Loucy (cell line): ENCODE measurements around the gene FEM1B.

Experiments
- H2AFZ ChIP-seq: fragments of 200-600 bp; sonication (generic); 2 replicates; pipeline ENCODE4 v1.6.0; 2016; ENCODE audit warnings: antibody characterized with exemption, mild to moderate bottlenecking, low read length, moderate library complexity
- H3F3A ChIP-seq: fragments of 200-600 bp; 2 replicates; pipeline ENCODE4 v1.6.0; 2016; ENCODE audit warnings: antibody characterized with exemption, low read depth, mild to moderate bottlenecking
- H3K27me3 ChIP-seq: fragments of 200-600 bp; sonication (generic); 2 replicates; pipeline ENCODE4 v1.6.1; 2014; ENCODE audit warnings: low read length, mild to moderate bottlenecking; ENCODE audit not compliant: insufficient read depth, poor library complexity, severe bottlenecking
- H3K36me3 ChIP-seq: fragments of 200-600 bp; sonication (generic); 2 replicates; pipeline ENCODE4 v1.6.1; 2016; ENCODE audit warnings: low read length; ENCODE audit not compliant: insufficient read depth
- H3K4me1 ChIP-seq: fragments of 200-600 bp; sonication (generic); 2 replicates; pipeline ENCODE4 v1.5.1; 2014; ENCODE audit warnings: low read length, mild to moderate bottlenecking; ENCODE audit not compliant: insufficient read depth, poor library complexity, severe bottlenecking
- H3K4me2 ChIP-seq: fragments of 200-600 bp; sonication (generic); 2 replicates; pipeline ENCODE4 v1.6.0; 2014; ENCODE audit warnings: antibody characterized with exemption, low read length, low read depth, mild to moderate bottlenecking; ENCODE audit not compliant: poor library complexity, severe bottlenecking
- H3K4me3 ChIP-seq: fragments of 200-600 bp; sonication (generic); 2 replicates; pipeline ENCODE4 v1.5.1; 2014; ENCODE audit warnings: low read length, mild to moderate bottlenecking, mixed read lengths; ENCODE audit not compliant: poor library complexity, severe bottlenecking
- H3K79me2 ChIP-seq: fragments of 200-600 bp; sonication (generic); 2 replicates; pipeline ENCODE4 v1.6.1; 2014; ENCODE audit warnings: low read length; ENCODE audit not compliant: insufficient read depth
- H3K9ac ChIP-seq: fragments of 200-600 bp; sonication (generic); 2 replicates; pipeline ENCODE4 v1.6.0; 2014; ENCODE audit warnings: mild to moderate bottlenecking, low read depth, low read length, moderate library complexity; ENCODE audit not compliant: poor library complexity, severe bottlenecking
- H3K9me2 ChIP-seq: fragments of 200-600 bp; sonication (generic); replicated peaks from 2 replicates; pipeline ENCODE4 v1.6.1; 2016; ENCODE audit warnings: low read depth, low read length, mixed read lengths
- H3K9me3 ChIP-seq: fragments of 200-600 bp; sonication (generic); 2 replicates; pipeline ENCODE4 v1.6.1; 2014; ENCODE audit warnings: mild to moderate bottlenecking, antibody characterized with exemption, low read length, low read depth; ENCODE audit not compliant: insufficient read depth
- H4K20me1 ChIP-seq: fragments of 200-600 bp; sonication (generic); 2 replicates; pipeline ENCODE4 v1.6.0; 2014; ENCODE audit warnings: antibody characterized with exemption, low read length, mild to moderate bottlenecking; ENCODE audit not compliant: insufficient read depth, poor library complexity, severe bottlenecking
- CTCF ChIP-seq: fragments of 200-600 bp; sonication (generic); conservative IDR thresholded peaks from 2 replicates; pipeline ENCODE4 v1.5.1; 2014; ENCODE audit warnings: mild to moderate bottlenecking, antibody characterized with exemption, low read length
- EZH2phosphoT487 ChIP-seq: fragments of 200-600 bp; IDR thresholded peaks from 2 replicates; pipeline ENCODE4 v1.6.1; 2018; ENCODE audit warnings: antibody characterized with exemption, mild to moderate bottlenecking, moderate library complexity, borderline replicate concordance

FEM1B gene

GRCh38 chr15:68318008-68318835 lies 40.7 kb downstream of the FEM1B start:
- no peaks in the 10 kb centered on the region for H3K36me3 ChIP-seq
- peaks cover 18% of the 10 kb centered on the region for H3K4me1 ChIP-seq
- H2AFZ ChIP-seq: no peak overlapping the region
- no peaks in the 10 kb centered on the region for H4K20me1 ChIP-seq
- no peak overlapping the region for H3K9ac ChIP-seq
- no peaks in the 10 kb centered on the region for H3K9me2 ChIP-seq
- TF ChIP-seq EZH2phosphoT487 (no peak), CTCF (no peak)
- no peaks in the 10 kb centered on the region for H3K27me3 ChIP-seq
- no peaks in the 10 kb centered on the region for H3K9me3 ChIP-seq
- no peaks in the 10 kb centered on the region for H3F3A ChIP-seq
- no peaks in the 10 kb centered on the region for H3K79me2 ChIP-seq
- no peak overlapping the region for H3K4me3 ChIP-seq
- H3K4me2 ChIP-seq: no peak overlapping the region

GRCh38 chr15:68318931-68319909 lies 41.7 kb downstream of the FEM1B start:
- Histone ChIP-seq H3F3A (no peaks in the 10 kb centered on the region), H3K27me3 (no peaks in the 10 kb centered on the region), H3K9me2 (no peaks in the 10 kb centered on the region), H4K20me1 (no peaks in the 10 kb centered on the region), H3K36me3 (no peaks in the 10 kb centered on the region), H3K4me3 (no peak overlapping the region), H3K9ac (no peak overlapping the region), H3K4me1 (peaks cover 23% of the 10 kb centered on the region), H3K4me2 (no peak overlapping the region), H3K9me3 (no peaks in the 10 kb centered on the region), H3K79me2 (no peaks in the 10 kb centered on the region), H2AFZ (no peak overlapping the region)
- TF ChIP-seq CTCF (no peak), EZH2phosphoT487 (no peak)

GRCh38 chr15:68319997-68320396 lies 42.5 kb downstream of the FEM1B start:
- no peaks in the 10 kb centered on the region for H3K79me2 ChIP-seq
- no peak overlapping the region for H2AFZ ChIP-seq
- H3K4me1 ChIP-seq: peaks cover 23% of the 10 kb centered on the region
- no peak for TF ChIP-seq EZH2phosphoT487
- TF ChIP-seq CTCF: no peak
- H3K36me3 ChIP-seq: no peaks in the 10 kb centered on the region
- H3K9me2 ChIP-seq: no peaks in the 10 kb centered on the region
- no peaks in the 10 kb centered on the region for H3F3A ChIP-seq
- no peak overlapping the region for H3K4me3 ChIP-seq
- no peak overlapping the region for H3K4me2 ChIP-seq
- H3K9me3 ChIP-seq: no peaks in the 10 kb centered on the region
- H3K9ac ChIP-seq: no peak overlapping the region
- H4K20me1 ChIP-seq: no peaks in the 10 kb centered on the region
- H3K27me3 ChIP-seq: no peaks in the 10 kb centered on the region
